ENCODE data around the gene RANBP3. TPM values are rescaled to one million over a fixed set of nuclear protein-coding genes. Genes with fewer than 3 reads are reported as not detected.

RANBP3 gene
- total and polyA plus RNA-seq, 2 experiments from 2014 or later, result 40.2 to 98.3 TPM

DNA sequence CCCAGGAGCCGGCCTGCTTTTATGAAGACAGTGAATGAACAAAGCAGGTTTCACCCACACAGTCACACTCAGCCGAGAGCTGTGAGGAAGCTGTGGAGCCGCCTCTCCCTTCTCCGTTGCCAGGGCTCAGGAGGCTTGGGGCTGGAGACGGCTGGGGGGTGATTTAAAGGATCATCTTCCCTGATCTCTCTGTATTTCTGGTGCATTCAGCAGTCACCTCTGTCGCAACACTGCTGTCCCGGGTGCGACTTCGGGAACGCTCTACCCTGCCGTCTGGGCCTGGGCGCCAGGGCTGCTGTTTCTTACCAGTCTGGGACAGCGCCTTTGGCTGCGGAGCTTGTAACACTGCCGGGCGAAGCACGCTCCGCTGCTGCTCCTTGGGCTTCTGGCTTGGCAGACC, 45.8 kb downstream of the RANBP3 start:
- peaks cover 11% of the 10 kb centered on the region for H3K27me3 Mint-ChIP-seq (ENCODE audit: insufficient read depth, low read depth, poor library complexity)
- H3K4me1 Mint-ChIP-seq, result no peaks in the 10 kb centered on the region
- H3K4me3 ChIP-seq, result no peak overlapping the region
- no peak overlapping the region for H3K27ac Mint-ChIP-seq
- no peaks in the 10 kb centered on the region for H3K4me1 ChIP-seq (ENCODE audit: insufficient read depth)
- no peak for ATAC-seq
- H3K4me3 Mint-ChIP-seq, result no peak overlapping the region
- H3K9me2 ChIP-seq (ENCODE audit: insufficient read depth), result no peaks in the 10 kb centered on the region
- H2AFZ ChIP-seq, result no peak overlapping the region
- no peaks in the 10 kb centered on the region for H3K9me3 Mint-ChIP-seq
- 0 out of 2 replicates have a peak, but pooled peaks cover 3% of the 10 kb centered on the region for H3F3A ChIP-seq (replicated peaks; ENCODE audit: low read depth)
- 0 out of 2 replicates have a peak, but pooled peaks cover 6% of the 10 kb centered on the region for H3K36me3 ChIP-seq (ENCODE audit: insufficient read depth)
- H3K36me3 Mint-ChIP-seq (ENCODE audit: low read depth), result peaks cover 62% of the 10 kb centered on the region
- H3K27me3 ChIP-seq (ENCODE audit: insufficient read depth), result no peaks in the 10 kb centered on the region
- no peak overlapping the region for H3K4me2 ChIP-seq
- H3K79me2 ChIP-seq (replicated peaks; ENCODE audit: insufficient read depth), result peaks cover 14% of the 10 kb centered on the region
- TF ChIP-seq EZH2 (IDR thresholded peaks at IDR 0.05; ENCODE audit: low read depth, unreplicated experiment) (no peak), POLR2AphosphoS5 (IDR thresholded peaks at IDR 0.05; ENCODE audit: low read depth) (no peak)
- no peak for DNase-seq (ENCODE audit: low spot score)
- H3K27ac ChIP-seq (ENCODE audit: low read depth), result no peak overlapping the region
- peaks cover 11% of the 10 kb centered on the region; the same call in 1 of the 2 replicates for H4K20me1 ChIP-seq (replicated peaks; ENCODE audit: insufficient read depth)

DNA sequence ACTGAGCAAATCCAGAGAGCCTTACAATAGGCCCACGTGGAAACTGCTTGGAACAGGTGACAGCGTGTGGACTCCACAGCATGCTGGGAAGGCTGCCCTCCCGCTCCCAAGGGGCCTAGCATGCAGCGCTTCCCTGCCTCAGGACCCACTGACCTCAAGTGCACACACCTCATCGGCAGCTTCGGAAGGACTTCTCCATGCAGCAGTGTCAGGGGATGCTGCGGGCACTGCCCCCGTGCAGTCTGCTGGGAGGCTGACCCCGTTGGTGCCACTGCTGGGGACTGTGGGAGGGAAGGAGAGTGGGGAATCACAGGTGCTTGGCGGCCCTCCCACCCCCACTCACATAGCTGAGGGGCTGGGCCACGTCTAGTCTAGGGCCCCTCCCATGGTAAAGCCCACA, 46.7 kb downstream of the RANBP3 start:
- Histone ChIP-seq H3K4me3 (no peak overlapping the region), H4K20me1 (replicated peaks; ENCODE audit: insufficient read depth) (peaks cover 11% of the 10 kb centered on the region; the same call in 1 of the 2 replicates), H3K36me3 (ENCODE audit: insufficient read depth) (0 out of 2 replicates have a peak, but pooled peaks cover 7% of the 10 kb centered on the region), H3K9me2 (ENCODE audit: insufficient read depth) (no peaks in the 10 kb centered on the region), H3F3A (replicated peaks; ENCODE audit: low read depth) (0 out of 2 replicates have a peak, but pooled peaks cover 3% of the 10 kb centered on the region), H3K4me2 (no peak overlapping the region), H3K4me1 (ENCODE audit: insufficient read depth) (no peaks in the 10 kb centered on the region), H3K27ac (ENCODE audit: low read depth) (no peak overlapping the region), H3K79me2 (replicated peaks; ENCODE audit: insufficient read depth) (peaks cover 10% of the 10 kb centered on the region; the same call in 1 of the 2 replicates), H3K27me3 (ENCODE audit: insufficient read depth) (no peaks in the 10 kb centered on the region), H2AFZ (no peak overlapping the region)
- DNase-seq (ENCODE audit: low spot score), result no peak
- ATAC-seq, result no peak
- Mint-ChIP-seq H3K4me1 (no peaks in the 10 kb centered on the region), H3K9me3 (no peaks in the 10 kb centered on the region), H3K36me3 (ENCODE audit: low read depth) (peaks cover 64% of the 10 kb centered on the region), H3K27me3 (ENCODE audit: insufficient read depth, low read depth, poor library complexity) (peaks cover 9% of the 10 kb centered on the region), H3K27ac (no peak overlapping the region), H3K4me3 (no peak overlapping the region)
- no peak for TF ChIP-seq ZNF114 (CRISPR knock-in tag; IDR thresholded peaks at IDR 0.05)
- TF ChIP-seq, protein P1, sequence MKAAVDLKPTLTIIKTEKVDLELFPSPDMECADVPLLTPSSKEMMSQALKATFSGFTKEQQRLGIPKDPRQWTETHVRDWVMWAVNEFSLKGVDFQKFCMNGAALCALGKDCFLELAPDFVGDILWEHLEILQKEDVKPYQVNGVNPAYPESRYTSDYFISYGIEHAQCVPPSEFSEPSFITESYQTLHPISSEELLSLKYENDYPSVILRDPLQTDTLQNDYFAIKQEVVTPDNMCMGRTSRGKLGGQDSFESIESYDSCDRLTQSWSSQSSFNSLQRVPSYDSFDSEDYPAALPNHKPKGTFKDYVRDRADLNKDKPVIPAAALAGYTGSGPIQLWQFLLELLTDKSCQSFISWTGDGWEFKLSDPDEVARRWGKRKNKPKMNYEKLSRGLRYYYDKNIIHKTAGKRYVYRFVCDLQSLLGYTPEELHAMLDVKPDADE (IDR thresholded peaks at IDR 0.05), result no peak
- TF ChIP-seq STAT1 (IDR thresholded peaks at IDR 0.05; ENCODE audit: unreplicated experiment), result no peak
- TF ChIP-seq CREB1 (CRISPR knock-in tag; IDR thresholded peaks at IDR 0.05; ENCODE audit: low read depth), result no peak
- no peak for TF ChIP-seq NANOG (IDR thresholded peaks at IDR 0.05; ENCODE audit: borderline replicate concordance)
- TF ChIP-seq POLR2AphosphoS5 (IDR thresholded peaks at IDR 0.05; ENCODE audit: low read depth), result no peak
- TF ChIP-seq ZNF331 (CRISPR knock-in tag; IDR thresholded peaks at IDR 0.05; ENCODE audit: low read depth), result no peak
- no peak for TF ChIP-seq EZH2phosphoT487 (IDR thresholded peaks at IDR 0.05; ENCODE audit: unreplicated experiment)
- TF ChIP-seq ZNF462 (CRISPR knock-in tag; IDR thresholded peaks at IDR 0.05), result no peak
- no peak for TF ChIP-seq EZH2 (IDR thresholded peaks at IDR 0.05; ENCODE audit: low read depth, unreplicated experiment)
- TF ChIP-seq REST (IDR thresholded peaks at IDR 0.05; ENCODE audit: unreplicated experiment), result no peak
- no peak for TF ChIP-seq JUNB (IDR thresholded peaks at IDR 0.05; ENCODE audit: unreplicated experiment)
